ENCODE results near the gene RNF222.
"Not testable (repeated sequence)": the region's sequence is repeated elsewhere in the genome, so short reads cannot be mapped to it uniquely, and the experiment has no call there.

GRCh38 chr17:8394497-8394896 is 3.1 kb downstream of the RNF222 start:
- not testable (repeated sequence) for TF ChIP-seq CTCF, POLR2A (IDR thresholded peaks at IDR 0.05)

Data from lower leg skin (tissue), 3 donors.